PC-3 (cell line): ENCODE measurements around the gene ESPN. TPM values are rescaled to one million over a fixed set of nuclear protein-coding genes. Genes with fewer than 3 reads are reported as not detected.

ENCODE experiments used
- ATAC-seq: fragments of 200-7000 bp; cut with Tn5 transposase; 2 replicates; pipeline ENCODE4 v1.9.1; 2020; ENCODE audit warnings: mild to moderate bottlenecking, moderate library complexity
- BruUV-seq: library from RNA; stranded (reverse); fragments of 400-500 nt; replicated peaks from 2 replicates; lab custom pipeline; 2021; lab: Mats Ljungman, UMichigan
- CTCF ChIA-PET: fragments of 300-600 bp; sonication (Branson Sonifier 250); formaldehyde crosslinking; loops from one replicate; lab custom pipeline; 2022; ENCODE audit warnings: antibody characterized with exemption; lab: Charles Lee
- POLR2A ChIA-PET: fragments of 300-600 bp; sonication (Branson Sonifier 250); formaldehyde crosslinking; loops from one replicate; lab custom pipeline; 2022; ENCODE audit warnings: antibody characterized with exemption; ENCODE audit not compliant: unreplicated experiment; lab: Charles Lee
- DNase-seq: peaks from one replicate; pipeline ENCODE4 v3.0.0-alpha.2; 2015
- H2AFZ ChIP-seq: fragments of 300-600 bp; sonication (generic); 2 replicates; pipeline ENCODE4 v1.6.0; 2016; ENCODE audit warnings: antibody characterized with exemption, low read length
- H3F3A ChIP-seq: fragments of 300-600 bp; sonication (generic); one replicate; pipeline ENCODE4 v1.6.0; 2017; ENCODE audit warnings: antibody characterized with exemption, low read length, control low read depth, mild to moderate bottlenecking; ENCODE audit not compliant: unreplicated experiment
- H3K27ac ChIP-seq: fragments of 300-600 bp; sonication (generic); 2 replicates; pipeline ENCODE4 v1.5.1; 2016; ENCODE audit warnings: mild to moderate bottlenecking, low read length
- H3K27me3 ChIP-seq: fragments of 300-600 bp; sonication (generic); 2 replicates; pipeline ENCODE4 v1.6.1; 2016; ENCODE audit warnings: low read length, mixed read lengths
- H3K36me3 ChIP-seq: fragments of 300-600 bp; sonication (generic); 2 replicates; pipeline ENCODE4 v1.6.1; 2016; ENCODE audit warnings: low read depth, mixed run types, low read length, mixed read lengths
- H3K4me1 ChIP-seq: fragments of 300-600 bp; sonication (generic); 2 replicates; pipeline ENCODE4 v1.5.1; 2016; ENCODE audit warnings: low read length; ENCODE audit not compliant: insufficient read depth
- H3K4me2 ChIP-seq: fragments of 300-600 bp; sonication (generic); 2 replicates; pipeline ENCODE4 v1.6.0; 2016; ENCODE audit warnings: low read length
- H3K4me3 ChIP-seq: fragments of 300-600 bp; sonication (generic); 2 replicates; pipeline ENCODE4 v1.5.1; 2016; ENCODE audit warnings: mild to moderate bottlenecking, low read length, mixed read lengths
- H3K79me2 ChIP-seq: fragments of 300-600 bp; sonication (generic); 2 replicates; pipeline ENCODE4 v1.6.1; 2017; ENCODE audit warnings: low read length, mixed read lengths
- H3K9ac ChIP-seq: fragments of 300-600 bp; sonication (generic); 2 replicates; pipeline ENCODE4 v1.6.0; 2016; ENCODE audit warnings: mild to moderate bottlenecking, low read length
- H3K9me2 ChIP-seq: fragments of 300-600 bp; sonication (generic); replicated peaks from 2 replicates; pipeline ENCODE4 v1.6.1; 2016; ENCODE audit warnings: mixed run types, low read length, mixed read lengths
- H3K9me3 ChIP-seq: fragments of 300-600 bp; sonication (generic); 2 replicates; pipeline ENCODE4 v1.6.1; 2016; ENCODE audit warnings: low read length, mixed read lengths
- H4K20me1 ChIP-seq: fragments of 300-600 bp; sonication (generic); 2 replicates; pipeline ENCODE4 v1.6.1; 2016; ENCODE audit warnings: low read length, mixed read lengths
- CTCF ChIP-seq: fragments of 300-600 bp; sonication (generic); conservative IDR thresholded peaks from 2 replicates; pipeline ENCODE4 v1.5.1; 2017; ENCODE audit warnings: antibody characterized with exemption, low read depth, mild to moderate bottlenecking, low read length
- EZH2 ChIP-seq: fragments of 300-600 bp; sonication (generic); IDR thresholded peaks from one replicate; pipeline ENCODE4 v1.6.1; 2017; ENCODE audit warnings: antibody characterized with exemption, mild to moderate bottlenecking, low read length; ENCODE audit not compliant: unreplicated experiment
- EZH2phosphoT487 ChIP-seq: fragments of 300-600 bp; sonication (generic); IDR thresholded peaks from 2 replicates; pipeline ENCODE4 v1.6.1; 2018; ENCODE audit warnings: mild to moderate bottlenecking, antibody characterized with exemption, low read length, borderline replicate concordance
- intact Hi-C: fragments of 100-400 bp; cut with micrococcal nuclease; formaldehyde crosslinking; loops from 2 replicates; pipeline ENCODE4 v1.9.0; 2023
- total RNA-seq: library from RNA; depleted of rRNA; stranded (reverse); fragments of >200 nt; gene quantifications from 2 replicates; pipeline ENCODE4 v1.2.3, GENCODE V29; 2014

Gene ESPN
- total RNA-seq, 1 experiment from 2014 or later = 11.1 TPM

GRCh38 chr1:6416906-6417305 lies 7.7 kb upstream of the ESPN start:
- Histone ChIP-seq H3K27me3 (no peaks in the 10 kb centered on the region), H3K9me2 (no peaks in the 10 kb centered on the region), H3K9me3 (no peaks in the 10 kb centered on the region), H3K4me1 (peaks cover 61% of the 10 kb centered on the region), H3K79me2 (no peaks in the 10 kb centered on the region; the same call in 1 of the 2 replicates), H2AFZ (no peak overlapping the region), H3K9ac (no peak overlapping the region), H3K4me3 (no peak overlapping the region), H3F3A (no peaks in the 10 kb centered on the region), H3K4me2 (no peak overlapping the region), H3K36me3 (no peaks in the 10 kb centered on the region), H4K20me1 (0 out of 2 replicates have a peak, but pooled peaks cover 6% of the 10 kb centered on the region), H3K27ac (no peak overlapping the region)
- DNase-seq (no peak), ATAC-seq (no peak)
- BruUV-seq = no TSS peak
- ChIA-PET POLR2A (no interaction called here), CTCF (no interaction called here)
- no peak for TF ChIP-seq EZH2
- TF ChIP-seq CTCF = no peak
- no peak for TF ChIP-seq EZH2phosphoT487
- intact Hi-C loops = no loop called here

- H3K4me2 ChIP-seq = peak overlapping the region; percentile 87
- H3K27ac ChIP-seq = no peak overlapping the region
- H3K36me3 ChIP-seq = no peaks in the 10 kb centered on the region
- no peaks in the 10 kb centered on the region for H3K9me3 ChIP-seq
- H4K20me1 ChIP-seq = 0 out of 2 replicates have a peak, but pooled peaks cover 6% of the 10 kb centered on the region
- TF ChIP-seq CTCF (no peak), EZH2 (no peak), EZH2phosphoT487 (no peak)
- no peaks in the 10 kb centered on the region for H3K27me3 ChIP-seq
- BruUV-seq = TSS peak; percentile 30
- no peaks in the 10 kb centered on the region for H3F3A ChIP-seq
- no peak overlapping the region for H3K9ac ChIP-seq
- DNase-seq = no peak
- CTCF ChIA-PET = no interaction called here
- H3K4me1 ChIP-seq = peaks cover 61% of the 10 kb centered on the region
- H3K79me2 ChIP-seq = no peaks in the 10 kb centered on the region; the same call in 1 of the 2 replicates
- no peaks in the 10 kb centered on the region for H3K9me2 ChIP-seq
- ATAC-seq = no peak
- POLR2A ChIA-PET = no interaction called here
- H3K4me3 ChIP-seq = no peak overlapping the region
- intact Hi-C loops = no loop called here
- no peak overlapping the region for H2AFZ ChIP-seq
Observed at GRCh38 chr1:6417961-6418667, 6.5 kb upstream of the ESPN start.
